ENCODE data around the gene CASP4.

CASP4 gene

GRCh38 chr11:104946907-104947306 is 21.5 kb downstream of the CASP4 start:
- TF ChIP-seq CTCF (IDR thresholded peaks at IDR 0.05): peak; percentile 49; the same call in 1 of the 2 replicates

GRCh38 chr11:104944076-104944475 is 24.3 kb downstream of the CASP4 start:
- no peak for TF ChIP-seq CTCF (IDR thresholded peaks at IDR 0.05)

- TF ChIP-seq CTCF (IDR thresholded peaks at IDR 0.05): no peak
These were observed 24.8 kb downstream of the CASP4 start for GRCh38 chr11:104943561-104943960.

GRCh38 chr11:104934594-104934993 is 33.8 kb downstream of the CASP4 start:
- TF ChIP-seq CTCF (IDR thresholded peaks at IDR 0.05): no peak

- no peak for TF ChIP-seq CTCF (IDR thresholded peaks at IDR 0.05)
These were observed 39.6 kb downstream of the CASP4 start for GRCh38 chr11:104928811-104929210.

GRCh38 chr11:104926771-104927611 is 41.4 kb downstream of the CASP4 start:
- no peak for TF ChIP-seq CTCF (IDR thresholded peaks at IDR 0.05)

- TF ChIP-seq CTCF (IDR thresholded peaks at IDR 0.05): no peak
These were observed 42.5 kb downstream of the CASP4 start for GRCh38 chr11:104925850-104926249.

All from LNCAP (cell line).